Activated T-helper 17 cell treated with anti-CD3 and anti-CD28 coated beads, Interleukin-2, amount 50 U/mL, for 72 hours (primary cell): ENCODE data around the gene UPF2. TPM values are rescaled to one million over a fixed set of nuclear protein-coding genes. Genes with fewer than 3 reads are reported as not detected.
"Not testable (repeated sequence)": the region's sequence is repeated elsewhere in the genome, so short reads cannot be mapped to it uniquely, and the experiment has no call there.

Experiments used
- ATAC-seq: fragments of 150-1000 bp; cut with Tn5 transposase; replicated peaks from 2 replicates; pipeline ENCODE4 v1.10.0; 2021; ENCODE audit warnings: mild to moderate bottlenecking, moderate library complexity
- H3K27ac Mint-ChIP-seq: one replicate; pipeline ENCODE4 v1.8.0; 2022; ENCODE audit warnings: mixed read lengths
- H3K27me3 Mint-ChIP-seq: one replicate; pipeline ENCODE4 v1.8.0; 2022; ENCODE audit warnings: mixed read lengths
- H3K36me3 Mint-ChIP-seq: one replicate; pipeline ENCODE4 v1.8.0; 2022; ENCODE audit warnings: low read depth, mild to moderate bottlenecking, mixed read lengths
- H3K4me1 Mint-ChIP-seq: one replicate; pipeline ENCODE4 v1.8.0; 2022; ENCODE audit warnings: mixed read lengths
- H3K4me3 Mint-ChIP-seq: one replicate; pipeline ENCODE4 v1.8.0; 2022; ENCODE audit warnings: mild to moderate bottlenecking, mixed read lengths
- H3K9me3 Mint-ChIP-seq: one replicate; pipeline ENCODE4 v1.8.0; 2022; ENCODE audit warnings: mixed read lengths
- total RNA-seq, 2 donors: library from RNA; stranded (reverse); gene quantifications; one replicate each; pipeline ENCODE4 v1.2.3, GENCODE V29; 2022

UPF2 gene
- total RNA-seq, 2 donors from 2014 or later, result 41.5 to 52.4 TPM

- ATAC-seq, result no peak
- H3K4me1 Mint-ChIP-seq, result peaks cover 6% of the 10 kb centered on the region
- no peaks in the 10 kb centered on the region for H3K9me3 Mint-ChIP-seq
- H3K36me3 Mint-ChIP-seq, result no peaks in the 10 kb centered on the region
- H3K27ac Mint-ChIP-seq, result peak overlapping the region; percentile 6
- H3K27me3 Mint-ChIP-seq, result peaks cover 6% of the 10 kb centered on the region
- no peak overlapping the region for H3K4me3 Mint-ChIP-seq
Measured at GRCh38 chr10:11898033-11898371, 144.6 kb downstream of the UPF2 start.

DNA sequence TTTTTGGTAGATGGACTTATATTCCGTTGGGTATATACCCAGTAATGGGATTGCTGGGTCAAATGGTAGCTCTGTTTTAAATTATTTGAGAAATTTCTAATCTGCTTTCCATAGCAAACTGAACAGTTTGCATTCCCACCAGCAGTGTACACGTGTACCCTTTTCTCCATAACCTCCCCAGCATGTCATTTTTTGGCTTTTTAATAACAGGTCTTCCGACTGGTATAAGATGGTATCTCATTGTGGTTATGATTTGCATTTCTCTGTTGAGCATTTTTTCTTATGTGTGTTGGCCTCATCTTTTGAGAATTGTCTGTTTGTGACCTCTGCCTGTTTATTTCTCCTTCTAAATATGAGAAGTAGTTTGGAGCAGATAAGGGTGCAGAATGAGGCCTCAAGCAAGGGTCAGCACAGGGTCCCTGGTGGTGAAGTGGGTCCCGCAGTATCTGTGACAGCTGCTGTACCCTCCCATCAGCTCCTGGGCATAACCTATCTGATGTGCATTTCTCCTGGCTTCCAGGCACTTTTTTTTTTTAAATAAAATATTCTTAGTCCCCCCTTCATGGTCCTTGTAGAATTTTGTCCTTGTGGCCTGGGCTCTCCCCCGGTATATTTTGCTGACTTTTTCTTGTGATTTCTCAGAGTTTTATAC, 145.9 kb downstream of the UPF2 start:
- H3K4me1 Mint-ChIP-seq, result peaks cover 6% of the 10 kb centered on the region
- no peaks in the 10 kb centered on the region for H3K36me3 Mint-ChIP-seq
- no peak overlapping the region for H3K27ac Mint-ChIP-seq
- no peak for ATAC-seq
- no peaks in the 10 kb centered on the region for H3K27me3 Mint-ChIP-seq
- no peaks in the 10 kb centered on the region for H3K9me3 Mint-ChIP-seq
- H3K4me3 Mint-ChIP-seq, result no peak overlapping the region

DNA sequence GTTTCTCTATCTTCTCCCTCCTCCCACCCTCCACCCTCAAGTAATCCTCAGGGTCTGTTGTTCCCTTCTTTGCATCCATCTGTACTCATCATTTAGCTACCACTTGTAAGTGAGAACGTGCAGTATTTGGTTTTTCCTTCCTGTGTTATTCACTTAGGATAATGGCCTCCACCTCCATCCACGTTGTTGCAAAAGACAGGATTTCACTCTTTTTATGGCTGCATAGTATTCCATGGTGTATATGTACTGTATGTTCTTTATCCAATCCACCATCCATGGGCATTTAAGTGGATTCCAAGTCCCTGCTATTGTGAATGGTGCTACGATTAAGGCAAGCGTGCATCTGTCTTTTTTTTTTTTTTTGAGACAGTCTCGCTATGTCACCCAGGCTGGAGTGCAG, 147.0 kb downstream of the UPF2 start:
- Mint-ChIP-seq H3K4me3 (no peak overlapping the region), H3K9me3 (no peaks in the 10 kb centered on the region), H3K27ac (no peak overlapping the region), H3K27me3 (no peaks in the 10 kb centered on the region), H3K36me3 (no peaks in the 10 kb centered on the region), H3K4me1 (peaks cover 6% of the 10 kb centered on the region)
- ATAC-seq, result no peak

DNA sequence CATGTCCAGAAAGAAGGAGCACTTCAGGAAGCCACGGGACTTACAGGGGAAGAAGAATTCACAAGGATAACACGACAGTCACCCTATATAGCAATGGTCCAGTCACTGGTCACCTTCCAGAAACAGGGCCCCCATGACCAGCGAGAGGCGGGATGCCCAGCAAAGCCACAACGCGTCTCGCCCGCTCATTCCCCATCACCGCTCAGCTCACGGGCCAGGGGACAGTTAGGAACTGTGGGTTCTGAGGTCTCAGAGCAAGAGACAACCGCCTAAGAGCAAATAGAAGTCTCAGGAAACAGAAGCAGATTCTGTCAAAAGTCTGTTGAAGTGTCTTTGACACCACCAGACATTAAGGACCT, 147.5 kb downstream of the UPF2 start:
- Mint-ChIP-seq H3K4me1 (peaks cover 6% of the 10 kb centered on the region), H3K9me3 (no peaks in the 10 kb centered on the region), H3K27me3 (no peaks in the 10 kb centered on the region), H3K27ac (no peak overlapping the region), H3K4me3 (no peak overlapping the region), H3K36me3 (no peaks in the 10 kb centered on the region)
- ATAC-seq, result no peak

DNA sequence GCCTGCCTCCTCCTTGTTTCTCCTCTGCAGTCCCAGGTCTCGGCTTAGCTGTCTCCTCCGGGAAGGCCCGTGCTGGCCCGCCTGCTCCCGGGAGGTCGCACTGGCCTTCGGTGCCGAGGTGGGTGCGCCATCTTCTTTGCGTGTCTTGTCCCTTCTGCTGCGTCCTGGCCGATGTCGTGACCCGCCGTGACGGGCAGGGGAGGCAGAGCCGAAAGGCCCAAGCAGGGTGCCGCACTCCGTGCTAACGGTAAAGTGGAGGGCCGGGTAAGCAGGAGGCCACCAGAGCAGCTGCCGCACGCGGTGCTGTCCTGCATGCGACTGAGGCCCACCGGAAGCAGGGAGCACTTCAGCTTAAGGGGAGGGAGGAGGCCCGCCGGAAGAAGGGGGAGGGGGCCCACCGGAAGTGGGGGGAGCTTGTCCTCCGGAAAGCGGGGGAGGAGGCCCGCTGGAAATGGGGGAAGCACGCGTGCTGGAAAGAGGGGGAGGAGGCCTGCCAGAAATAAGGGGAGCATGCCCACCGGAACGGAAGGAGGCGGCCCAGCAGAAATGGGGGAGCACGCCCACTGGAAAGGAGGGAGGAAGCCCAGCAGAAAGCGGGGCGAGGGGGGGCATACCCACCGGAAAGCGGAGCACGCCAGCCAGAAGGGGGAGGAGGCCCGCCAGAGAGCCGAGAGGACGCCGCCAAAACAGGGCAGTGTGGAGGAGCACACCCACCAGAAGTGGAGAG, 148.1 kb downstream of the UPF2 start:
- Mint-ChIP-seq H3K36me3 (no peaks in the 10 kb centered on the region), H3K27ac (no peak overlapping the region), H3K4me3 (no peak overlapping the region), H3K4me1 (peaks cover 6% of the 10 kb centered on the region), H3K27me3 (no peaks in the 10 kb centered on the region), H3K9me3 (no peaks in the 10 kb centered on the region)
- ATAC-seq, result no peak

GRCh38 chr10:11893749-11894278, 148.8 kb downstream of the UPF2 start:
- H3K4me3 Mint-ChIP-seq, result no peak overlapping the region
- H3K27me3 Mint-ChIP-seq, result no peaks in the 10 kb centered on the region
- no peaks in the 10 kb centered on the region for H3K36me3 Mint-ChIP-seq
- no peaks in the 10 kb centered on the region for H3K9me3 Mint-ChIP-seq
- no peak for ATAC-seq
- H3K4me1 Mint-ChIP-seq, result peaks cover 6% of the 10 kb centered on the region
- no peak overlapping the region for H3K27ac Mint-ChIP-seq

DNA sequence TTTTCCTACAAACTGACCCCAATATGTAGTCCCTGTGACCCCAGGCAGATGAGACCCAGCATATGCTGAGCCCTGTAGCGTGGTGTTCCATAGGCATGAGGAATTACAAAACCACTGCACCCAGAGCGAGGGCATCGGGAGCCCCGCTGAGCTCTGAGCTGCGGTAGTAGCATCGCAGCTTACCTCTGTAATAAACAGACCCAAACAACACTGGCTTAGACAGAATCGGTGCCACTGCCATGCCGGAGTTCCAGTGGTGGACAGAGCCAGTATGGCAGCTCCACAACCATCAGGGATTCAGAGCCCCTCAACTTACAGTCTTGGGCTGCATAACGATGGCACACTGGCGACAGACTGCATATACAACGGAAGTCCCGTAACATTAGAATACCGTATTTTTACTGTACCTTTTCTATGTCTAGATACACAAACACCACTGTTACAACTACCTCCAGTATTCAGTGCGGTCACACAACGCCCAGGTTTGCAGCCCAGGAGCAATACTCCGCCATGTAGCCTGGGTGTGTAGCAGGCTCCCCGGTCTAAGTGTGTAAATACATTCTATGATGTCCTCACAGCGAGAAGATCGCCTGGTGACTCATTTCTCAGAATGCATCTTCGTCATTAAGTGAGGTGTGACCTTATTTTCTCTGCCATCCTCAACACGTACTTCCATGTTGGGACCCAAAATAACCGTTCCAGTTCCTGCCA, 150.7 kb downstream of the UPF2 start:
- ATAC-seq, result no peak
- Mint-ChIP-seq H3K27ac (no peak overlapping the region), H3K36me3 (no peaks in the 10 kb centered on the region)

DNA sequence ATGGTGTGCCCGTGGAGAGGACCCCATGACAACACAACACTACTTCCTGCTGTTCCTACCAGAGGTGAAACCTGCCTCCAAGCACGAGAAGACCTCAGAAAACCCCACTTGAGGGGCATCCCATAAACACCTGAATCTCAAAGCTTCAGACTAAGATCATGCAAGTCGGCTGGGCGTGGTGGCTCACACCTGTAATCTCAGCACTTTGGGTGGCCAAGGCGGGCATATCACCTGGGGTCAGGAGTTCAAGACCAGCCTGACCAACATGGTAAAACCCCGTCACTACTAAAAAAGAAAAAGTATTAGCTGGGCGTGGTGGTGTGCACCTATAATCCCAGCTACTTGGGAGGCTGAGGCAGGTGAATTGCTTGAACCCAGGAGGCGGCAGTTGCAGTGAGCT, 153.3 kb downstream of the UPF2 start:
- not testable (repeated sequence) for H3K27ac Mint-ChIP-seq, ATAC-seq, H3K4me3 Mint-ChIP-seq, H3K9me3 Mint-ChIP-seq, H3K4me1 Mint-ChIP-seq, H3K36me3 Mint-ChIP-seq, H3K27me3 Mint-ChIP-seq

More for the DNA sequence above, 150.7 kb downstream of the UPF2 start:
- Mint-ChIP-seq H3K27me3 (no peaks in the 10 kb centered on the region), H3K4me1 (peaks cover 6% of the 10 kb centered on the region), H3K4me3 (no peak overlapping the region), H3K9me3 (no peaks in the 10 kb centered on the region)

DNA sequence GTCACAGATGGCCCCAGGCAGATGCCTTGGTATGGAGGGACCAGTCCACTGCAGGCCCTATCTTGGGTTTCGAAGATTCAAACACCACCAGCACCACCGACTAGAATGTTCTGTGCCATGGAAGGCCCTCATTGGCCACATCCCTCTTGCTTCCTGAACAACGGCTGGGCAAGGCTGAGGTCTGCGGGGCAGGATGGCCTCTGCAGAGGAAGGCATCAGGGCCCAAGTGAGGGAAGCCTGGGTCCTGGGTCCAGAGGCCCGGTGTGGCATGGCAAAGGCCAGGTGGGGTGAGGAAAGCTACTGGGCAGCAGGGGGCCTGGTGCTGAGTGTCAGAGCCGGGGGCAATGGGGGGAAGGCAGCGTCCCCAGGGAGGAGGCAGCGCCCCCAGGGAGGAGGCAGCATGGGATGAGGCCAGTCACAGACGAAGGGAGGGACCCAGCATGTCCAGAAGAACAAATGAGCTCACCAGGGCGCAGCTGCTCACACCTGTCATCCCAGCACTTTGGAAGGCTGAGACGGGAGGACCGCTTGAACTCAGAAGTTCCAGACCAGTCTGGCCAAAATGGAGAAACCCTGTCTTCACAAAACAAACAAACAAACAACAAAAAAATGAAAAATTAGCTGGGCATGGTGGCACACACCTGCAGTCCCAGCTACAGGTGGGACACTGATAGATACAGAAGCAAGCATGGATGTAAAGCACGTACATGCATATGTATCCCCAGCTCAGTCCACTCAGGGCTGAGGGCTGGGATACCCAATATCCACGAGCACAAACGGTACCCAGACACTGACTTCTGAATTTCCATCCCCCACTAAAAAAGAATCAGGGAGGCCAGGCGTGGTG, 155.0 kb downstream of the UPF2 start:
- Mint-ChIP-seq H3K36me3 (no peaks in the 10 kb centered on the region), H3K4me3 (no peak overlapping the region), H3K9me3 (no peaks in the 10 kb centered on the region), H3K4me1 (peaks cover 3% of the 10 kb centered on the region), H3K27ac (no peak overlapping the region), H3K27me3 (no peaks in the 10 kb centered on the region)
- ATAC-seq, result no peak

DNA sequence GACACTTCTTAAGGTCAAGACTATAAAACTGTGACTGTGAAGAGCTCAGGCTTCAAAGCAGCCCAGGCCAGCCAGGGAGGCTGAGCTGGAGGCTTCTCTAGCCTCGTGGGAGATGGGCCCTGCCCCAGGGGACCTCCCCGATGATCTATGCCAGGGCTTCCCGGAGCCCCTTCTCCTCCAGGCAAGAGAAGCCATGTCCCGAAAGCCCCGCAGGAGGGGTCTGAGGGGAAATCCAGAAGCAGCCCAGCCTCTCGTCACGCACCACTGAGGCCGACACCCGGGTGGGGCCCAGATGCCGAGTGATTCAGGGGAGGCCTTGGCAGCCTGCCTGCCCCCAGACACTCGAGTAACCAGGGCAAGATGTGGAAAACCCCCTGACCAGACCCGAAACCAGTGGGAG, 155.8 kb downstream of the UPF2 start:
- no peak overlapping the region for H3K27ac Mint-ChIP-seq
- no peaks in the 10 kb centered on the region for H3K27me3 Mint-ChIP-seq
- H3K4me3 Mint-ChIP-seq, result no peak overlapping the region
- ATAC-seq, result no peak
- peaks cover 10% of the 10 kb centered on the region for H3K4me1 Mint-ChIP-seq
- no peaks in the 10 kb centered on the region for H3K9me3 Mint-ChIP-seq
- no peaks in the 10 kb centered on the region for H3K36me3 Mint-ChIP-seq

GRCh38 chr10:11886138-11886474, 156.5 kb downstream of the UPF2 start:
- H3K27me3 Mint-ChIP-seq, result no peaks in the 10 kb centered on the region
- H3K4me3 Mint-ChIP-seq, result no peak overlapping the region
- no peak for ATAC-seq
- no peaks in the 10 kb centered on the region for H3K36me3 Mint-ChIP-seq
- peaks cover 10% of the 10 kb centered on the region for H3K4me1 Mint-ChIP-seq
- no peak overlapping the region for H3K27ac Mint-ChIP-seq
- H3K9me3 Mint-ChIP-seq, result no peaks in the 10 kb centered on the region

GRCh38 chr10:11885437-11886137, 157.0 kb downstream of the UPF2 start:
- no peaks in the 10 kb centered on the region for H3K36me3 Mint-ChIP-seq
- no peak for ATAC-seq
- no peaks in the 10 kb centered on the region for H3K27me3 Mint-ChIP-seq
- H3K4me3 Mint-ChIP-seq, result no peak overlapping the region
- H3K9me3 Mint-ChIP-seq, result no peaks in the 10 kb centered on the region
- H3K4me1 Mint-ChIP-seq, result peaks cover 10% of the 10 kb centered on the region
- no peak overlapping the region for H3K27ac Mint-ChIP-seq

GRCh38 chr10:11884706-11885423, 157.7 kb downstream of the UPF2 start:
- no peak overlapping the region for H3K4me3 Mint-ChIP-seq
- no peak for ATAC-seq
- no peaks in the 10 kb centered on the region for H3K27me3 Mint-ChIP-seq
- no peaks in the 10 kb centered on the region for H3K36me3 Mint-ChIP-seq
- peaks cover 10% of the 10 kb centered on the region for H3K4me1 Mint-ChIP-seq
- no peaks in the 10 kb centered on the region for H3K9me3 Mint-ChIP-seq
- H3K27ac Mint-ChIP-seq, result no peak overlapping the region
